GM19328 (cell line): Measurements from ENCODE around the gene SUSD6.
A peak's percentile ranks its signal among the peaks of the same experiment; 100 is the strongest.
"Not testable (repeated sequence)": the region's sequence is repeated elsewhere in the genome, so short reads cannot be mapped to it uniquely, and the experiment has no call there.

Source experiments
- ATAC-seq: cut with Tn5 transposase; IDR thresholded peaks from one replicate; pipeline ENCODE4 v1.9.1; 2021; ENCODE audit warnings: mild to moderate bottlenecking, moderate library complexity; ENCODE audit not compliant: unreplicated experiment

SUSD6 gene

DNA sequence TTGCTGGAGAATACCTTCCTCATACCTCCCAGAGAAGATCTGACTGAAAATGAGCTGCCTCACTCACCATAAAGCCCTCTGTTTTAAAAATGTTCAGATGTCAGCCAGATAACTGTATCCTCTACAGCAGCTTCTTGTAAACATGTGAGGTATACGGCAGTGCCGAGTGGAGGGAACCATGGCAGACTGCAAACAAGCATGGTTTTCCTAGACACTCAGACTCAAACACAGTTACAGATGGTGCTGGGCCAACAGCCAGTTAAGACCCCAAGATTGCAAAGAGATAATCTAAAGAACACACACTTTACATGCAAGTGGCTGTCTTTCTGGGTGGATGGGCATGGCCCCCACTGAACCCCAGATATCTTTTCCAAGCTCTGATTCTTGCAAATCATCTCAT is 20.1 kb upstream of the SUSD6 start:
- ATAC-seq: no peak

DNA sequence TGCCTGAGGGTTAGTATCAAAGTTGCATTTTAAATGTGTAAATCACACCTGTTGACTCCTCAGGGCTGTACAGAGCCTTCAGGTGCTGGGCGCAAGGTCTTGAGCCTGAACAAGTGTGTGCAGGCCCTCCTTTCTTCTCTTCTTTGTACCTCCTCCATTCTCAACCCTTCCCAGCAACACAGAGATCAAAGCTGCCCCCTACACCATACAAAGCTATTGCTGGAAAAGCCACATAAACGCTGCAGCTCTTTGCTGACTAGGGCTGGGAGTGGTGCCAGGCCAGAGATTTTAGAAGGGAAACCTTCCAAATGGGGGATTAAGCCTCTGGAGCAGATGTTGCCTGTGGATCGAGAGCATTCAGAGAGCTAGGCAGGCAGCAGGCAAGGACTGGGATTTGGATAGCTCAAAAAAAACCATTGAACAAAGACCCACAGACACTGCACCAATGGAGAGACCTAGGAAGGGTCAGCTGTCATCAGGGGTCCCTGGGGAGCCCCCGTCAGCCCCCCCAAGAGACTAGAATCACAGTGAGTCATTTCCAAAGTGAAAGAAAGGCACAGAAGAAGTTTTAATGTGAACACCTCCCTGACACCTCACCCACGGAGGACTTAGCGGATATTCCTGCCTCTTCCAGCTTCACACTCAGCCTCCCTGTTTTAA is 18.2 kb upstream of the SUSD6 start:
- no peak for ATAC-seq

GRCh38 chr14:69594846-69595245 is 16.6 kb upstream of the SUSD6 start:
- no peak for ATAC-seq

- no peak for ATAC-seq
Observed at GRCh38 chr14:69595336-69595735, 16.1 kb upstream of the SUSD6 start.

DNA sequence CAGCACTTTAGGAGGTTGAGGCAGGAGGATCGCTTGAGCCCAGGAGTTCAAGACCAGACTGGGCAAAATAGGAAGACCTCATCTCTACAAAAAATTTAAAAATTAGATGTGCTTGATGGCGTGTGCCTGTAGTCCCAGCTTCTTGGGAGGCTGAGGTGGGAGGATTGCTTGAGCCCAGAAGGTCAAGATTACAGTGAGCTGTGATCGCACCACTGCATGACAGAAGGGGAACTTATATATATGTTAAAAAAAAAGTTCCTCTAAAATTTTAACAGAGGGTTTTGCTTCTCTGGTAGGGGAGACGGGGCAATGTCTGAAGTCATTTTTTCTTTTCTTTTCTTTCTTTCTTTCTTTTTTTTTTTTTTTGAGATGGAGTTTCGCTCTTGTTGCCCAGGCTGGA is 12.0 kb upstream of the SUSD6 start:
- not testable (repeated sequence) for ATAC-seq

DNA sequence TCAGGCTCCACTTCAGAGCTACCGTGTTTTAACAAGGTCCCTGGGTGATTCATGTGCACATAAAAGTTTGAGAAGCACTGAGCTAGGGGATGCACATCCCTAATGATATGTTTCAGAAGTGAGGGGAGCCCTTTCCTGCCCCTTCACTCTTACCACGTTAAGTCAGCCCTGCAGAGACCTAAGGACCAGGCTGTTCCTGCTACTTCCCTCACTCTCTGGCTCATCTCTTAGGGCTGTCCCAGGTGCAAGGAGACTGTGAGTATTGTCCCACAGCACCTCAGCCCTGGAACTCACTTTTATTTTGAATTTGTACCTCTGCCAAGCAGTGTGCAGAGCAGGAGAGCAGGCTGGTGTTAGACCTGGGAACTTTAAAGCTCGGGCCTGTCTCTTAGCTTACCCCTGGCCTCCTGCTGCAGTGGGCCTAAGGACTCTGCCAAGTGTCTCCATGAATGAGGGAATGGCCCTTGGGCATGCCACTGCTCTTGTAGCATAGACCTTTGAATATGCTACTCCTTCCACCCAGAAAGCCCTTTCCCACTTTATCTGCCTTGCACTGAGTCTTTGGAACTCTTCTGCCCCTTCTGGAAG is 11.0 kb upstream of the SUSD6 start:
- ATAC-seq: no peak

- ATAC-seq: no peak
Observed at GRCh38 chr14:69605738-69606137, 5.7 kb upstream of the SUSD6 start.

- no peak for ATAC-seq
Observed at GRCh38 chr14:69606258-69607184, 4.9 kb upstream of the SUSD6 start.

DNA sequence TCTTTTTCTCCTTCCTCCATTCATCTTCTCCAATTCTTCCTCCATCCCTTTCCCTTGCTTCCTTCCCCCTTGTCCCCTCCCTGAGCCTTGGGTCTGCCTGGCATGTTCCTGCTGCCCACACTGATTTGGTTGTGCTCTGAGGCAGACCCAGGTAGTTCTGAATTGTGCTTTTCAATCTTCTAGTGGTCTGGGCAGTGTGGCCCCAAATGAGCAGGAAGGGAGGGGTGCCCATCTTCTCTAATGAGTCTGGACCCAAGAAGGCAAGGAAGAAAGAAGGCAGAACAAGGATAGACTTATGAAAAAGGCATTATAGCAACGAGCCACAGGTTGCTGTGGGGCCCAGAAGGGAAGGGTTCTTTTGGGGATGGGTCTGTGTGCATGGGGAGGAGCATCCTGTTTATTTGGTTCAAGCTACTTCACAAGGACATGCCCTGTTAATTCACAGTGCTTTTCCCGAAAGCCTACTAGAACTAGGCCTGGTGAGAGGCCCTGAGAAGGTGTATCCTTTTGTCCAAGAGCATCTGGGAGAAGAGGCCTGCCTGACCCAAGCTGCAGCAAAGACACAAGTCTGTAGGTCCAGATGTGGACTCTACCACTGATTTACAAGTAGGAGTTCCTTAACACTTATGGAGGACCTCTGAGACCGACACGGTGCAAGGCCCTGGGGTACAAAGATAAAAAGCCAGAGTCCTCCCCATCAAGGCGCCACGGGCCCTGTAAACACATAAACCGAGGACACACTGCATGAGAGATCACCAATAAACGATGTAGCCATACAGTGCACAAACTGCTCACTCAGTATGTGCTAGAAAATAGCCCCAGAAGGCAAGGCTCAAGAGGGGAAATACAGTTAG is 1.1 kb upstream of the SUSD6 start:
- ATAC-seq: no peak

- ATAC-seq: no peak
Observed at GRCh38 chr14:69610874-69611171, 573 bp upstream of the SUSD6 start.

- ATAC-seq: no peak
Observed at GRCh38 chr14:69612014-69612782, 802 bp downstream of the SUSD6 start.

GRCh38 chr14:69612783-69613130 is 1.4 kb downstream of the SUSD6 start:
- ATAC-seq: no peak

GRCh38 chr14:69613312-69614073 is 2.1 kb downstream of the SUSD6 start:
- ATAC-seq: no peak

DNA sequence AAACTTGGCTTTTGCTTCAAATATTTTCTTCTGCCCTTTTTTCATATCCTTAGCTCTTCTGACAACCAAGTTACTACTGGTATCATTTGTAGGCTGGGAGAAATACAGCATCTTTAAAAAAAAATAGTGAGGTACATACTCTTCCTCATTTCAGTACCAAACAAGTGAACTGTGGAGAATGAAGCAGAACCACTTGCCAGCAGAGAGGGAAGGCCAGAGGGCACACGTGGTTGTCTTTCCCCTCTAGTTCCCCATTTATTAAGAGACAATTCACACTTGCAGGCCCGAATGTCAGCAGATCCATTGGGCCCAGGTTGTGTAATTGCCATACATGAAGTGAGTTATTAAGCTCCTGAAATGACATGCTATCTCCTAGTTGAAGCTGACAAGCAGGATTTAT is 3.2 kb downstream of the SUSD6 start:
- ATAC-seq: no peak

DNA sequence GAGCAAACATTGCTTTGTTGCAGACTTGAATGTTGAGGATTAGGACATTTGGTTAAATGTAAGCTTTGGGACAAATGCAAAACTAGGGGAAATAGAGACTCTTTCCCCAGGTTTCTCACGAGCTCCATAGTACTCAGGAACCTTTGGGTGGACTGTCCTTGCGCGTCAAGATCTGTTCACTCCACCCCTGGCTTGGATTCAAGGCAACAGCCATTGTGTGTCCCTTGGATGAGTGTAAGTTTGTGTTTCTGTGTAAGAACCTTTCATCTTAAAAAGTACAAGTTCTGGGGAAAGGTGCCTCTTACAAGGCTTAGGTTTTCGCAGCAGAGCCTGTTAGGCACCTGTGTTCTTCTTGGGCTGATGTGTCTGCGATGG is 3.7 kb downstream of the SUSD6 start:
- ATAC-seq: no peak

DNA sequence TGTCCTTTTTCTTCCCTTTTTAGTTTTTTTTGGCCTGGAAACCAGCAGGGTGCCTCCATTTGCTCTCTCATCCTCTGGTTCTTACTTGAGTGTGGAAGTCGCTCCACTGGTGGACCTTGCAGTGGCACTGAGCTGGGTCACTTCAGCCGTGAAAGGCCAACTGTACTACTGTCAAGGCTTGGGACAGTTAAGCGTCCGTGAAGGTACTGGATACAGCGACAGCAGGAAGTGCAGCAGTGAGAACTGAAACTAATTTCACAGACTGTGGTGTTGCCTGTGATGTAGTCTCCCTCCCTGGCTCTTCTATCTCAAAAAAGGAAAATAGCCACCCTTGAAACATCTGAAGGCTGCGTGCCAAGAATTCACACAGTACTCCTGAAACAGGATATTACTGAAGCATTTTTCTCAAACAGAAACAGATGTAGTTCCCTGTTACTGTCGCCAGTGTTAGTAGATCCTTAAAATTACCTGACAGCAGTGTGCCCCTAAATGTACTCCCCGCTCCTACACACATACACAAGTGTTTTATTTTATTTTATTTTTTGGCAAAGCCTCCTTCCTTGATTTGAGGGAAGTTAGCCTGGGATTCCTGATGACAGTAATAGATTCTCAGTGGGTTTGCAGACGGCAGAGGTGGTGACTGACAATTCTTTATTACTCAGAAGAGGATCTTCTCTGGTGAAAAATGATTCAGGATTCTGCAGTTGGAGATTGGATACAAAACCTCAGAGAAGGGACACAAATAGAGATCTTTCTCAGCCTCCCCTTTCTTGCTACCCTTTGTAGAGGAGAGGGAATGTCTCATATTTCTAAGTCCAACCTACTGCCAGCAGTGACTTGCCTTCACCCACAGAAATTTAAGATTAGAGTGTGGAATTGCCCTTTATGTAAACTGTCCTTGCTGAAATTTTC is 4.4 kb downstream of the SUSD6 start:
- ATAC-seq: peak; percentile 33

DNA sequence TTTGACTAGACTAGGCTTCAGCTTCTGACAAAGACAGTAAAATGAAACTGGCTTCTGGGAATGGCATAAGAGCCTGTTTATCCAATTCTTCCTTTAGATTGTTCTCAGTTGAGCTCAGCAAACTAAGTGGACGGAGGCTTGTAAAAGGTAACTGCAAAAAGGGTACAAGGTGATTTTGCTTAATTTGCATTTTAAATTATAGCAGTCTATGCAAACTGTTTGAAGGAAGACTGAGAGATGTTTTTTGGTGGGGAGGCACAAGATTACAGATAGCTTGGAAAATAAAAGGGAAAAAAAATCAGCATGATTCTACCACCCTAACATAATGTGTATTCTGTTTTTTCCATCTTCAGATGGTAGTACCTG is 5.0 kb downstream of the SUSD6 start:
- ATAC-seq: no peak

DNA sequence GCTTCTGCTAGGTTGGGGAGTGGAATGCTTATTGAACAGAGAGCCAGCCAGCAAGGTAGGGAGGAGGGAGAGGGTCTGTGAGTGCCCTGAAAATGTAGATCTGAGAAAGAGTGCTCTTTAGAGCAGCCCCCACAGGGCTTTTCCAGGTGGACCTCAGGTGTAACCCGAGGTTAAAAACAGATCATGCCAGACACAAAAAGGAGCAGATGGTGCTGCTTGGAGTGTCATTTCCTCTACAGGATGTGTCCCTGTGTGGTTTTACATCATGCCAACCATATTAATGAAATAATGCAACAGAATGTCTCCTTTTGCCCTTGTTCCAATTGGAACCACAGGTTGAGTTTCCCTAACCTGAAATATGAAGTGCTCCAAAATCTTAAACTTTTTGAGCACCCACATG is 6.4 kb downstream of the SUSD6 start:
- no peak for ATAC-seq

- no peak for ATAC-seq
Observed at GRCh38 chr14:69619012-69619411, 7.6 kb downstream of the SUSD6 start.
